SK-N-MC (cell line): ENCODE data around the gene CCR6.

ENCODE experiments used
- DNase-seq: peaks from one replicate; pipeline ENCODE4 v3.0.0-alpha.2; 2011; ENCODE audit warnings: low read depth, low spot score
- H3K27ac ChIP-seq: fragments of 200-600 bp; sonication (generic); 2 replicates; pipeline ENCODE4 v1.5.1; 2016; ENCODE audit warnings: mixed run types
- H3K36me3 ChIP-seq: fragments of 200-600 bp; sonication (generic); 2 replicates; pipeline ENCODE4 v1.6.1; 2017; ENCODE audit warnings: antibody characterized with exemption, low read length, mixed read lengths; ENCODE audit not compliant: insufficient read depth
- H3K4me3 ChIP-seq: fragments of 200-600 bp; sonication (generic); 2 replicates; pipeline ENCODE4 v1.5.1; 2016
- H3K9ac ChIP-seq: fragments of 200-600 bp; sonication (generic); 2 replicates; pipeline ENCODE4 v1.8.0; 2017; ENCODE audit warnings: mixed run types, mixed read lengths; ENCODE audit not compliant: insufficient read length
- H3K9me3 ChIP-seq: fragments of 200-600 bp; sonication (generic); 2 replicates; pipeline ENCODE4 v1.6.1; 2017; ENCODE audit warnings: low read depth, mild to moderate bottlenecking, antibody characterized with exemption, low read length, moderate library complexity, mixed read lengths
- EZH2 ChIP-seq: fragments of 200-600 bp; sonication (generic); IDR thresholded peaks from one replicate; pipeline ENCODE4 v1.6.1; 2017; ENCODE audit warnings: antibody characterized with exemption
- FOXP2 ChIP-seq: optimal IDR thresholded peaks from 2 replicates; pipeline ENCODE3; 2011; ENCODE audit warnings: mild to moderate bottlenecking, moderate library complexity; ENCODE audit not compliant: insufficient read depth; ENCODE audit errors: extremely low read length, control extremely low read depth
- POLR2AphosphoS5 ChIP-seq: IDR thresholded peaks from 2 replicates; pipeline ENCODE4 v1.6.1; 2012; ENCODE audit warnings: mild to moderate bottlenecking, low read depth, low read length, borderline replicate concordance

Gene CCR6

DNA sequence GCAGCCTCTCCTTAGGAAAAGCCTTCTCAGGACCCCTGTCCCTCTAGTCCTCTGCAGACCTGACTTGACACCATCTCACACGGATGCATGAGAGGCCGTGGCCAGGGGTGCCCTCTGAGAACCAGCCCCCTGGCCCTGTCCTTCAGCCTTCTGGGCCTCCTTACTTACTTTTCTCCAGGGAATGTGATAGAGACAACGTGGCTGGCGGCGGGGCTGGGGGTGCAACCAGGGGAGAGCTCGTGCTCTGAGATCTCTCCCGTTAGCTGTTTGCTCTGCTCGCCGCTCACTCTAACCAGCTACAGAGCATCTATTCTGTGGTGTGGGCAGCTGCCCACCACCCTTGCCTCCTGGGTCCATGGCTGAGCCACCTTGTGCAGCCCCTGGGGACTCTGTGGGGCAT lies 20.1 kb downstream of the CCR6 start:
- Histone ChIP-seq H3K36me3 (no peaks in the 10 kb centered on the region), H3K4me3 (no peak overlapping the region), H3K9me3 (no peaks in the 10 kb centered on the region), H3K9ac (no peak overlapping the region), H3K27ac (no peak overlapping the region)
- no peak for TF ChIP-seq FOXP2
- TF ChIP-seq EZH2 = no peak
- TF ChIP-seq POLR2AphosphoS5 = no peak
- DNase-seq = no peak

DNA sequence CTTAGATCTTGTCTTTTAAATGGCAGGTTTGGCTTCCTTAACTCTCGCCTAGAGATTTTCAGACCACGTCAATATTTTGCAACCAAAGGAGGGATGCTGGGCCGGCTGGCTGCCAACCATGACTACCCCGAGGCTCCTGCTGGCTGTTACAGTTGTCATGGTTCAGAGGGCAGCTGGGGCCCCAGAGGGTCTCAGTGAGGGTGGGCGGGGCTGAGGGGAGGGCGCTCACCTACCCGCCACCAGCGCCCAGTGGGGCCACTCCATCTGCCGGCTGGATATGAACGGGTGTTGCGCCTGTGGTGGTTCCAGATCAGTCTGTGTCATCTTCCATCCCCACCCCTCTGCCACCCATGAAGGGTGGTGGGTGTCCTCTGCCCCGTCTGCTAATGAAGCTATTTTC lies 22.6 kb downstream of the CCR6 start:
- no peak overlapping the region for H3K4me3 ChIP-seq

DNA sequence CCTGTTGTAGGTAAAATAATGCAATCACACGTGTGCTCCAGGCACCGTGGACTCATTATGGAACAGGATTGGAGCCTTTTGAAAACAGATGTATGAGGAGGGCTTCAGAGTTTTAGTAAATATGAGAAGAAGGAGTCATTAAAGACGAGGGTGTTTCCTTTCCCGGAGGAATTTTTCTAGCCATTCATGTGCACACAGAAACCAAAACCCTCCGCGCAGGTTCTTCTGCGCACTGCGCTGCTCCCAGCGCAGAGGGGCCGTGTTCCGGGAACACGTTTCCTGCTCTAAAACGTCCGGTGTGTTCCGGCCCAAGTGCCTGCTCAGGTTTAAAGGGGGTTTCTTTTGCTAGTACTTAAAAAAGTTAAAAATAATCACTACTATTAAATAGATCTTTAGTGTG lies 23.2 kb downstream of the CCR6 start:
- no peak for DNase-seq
- no peak for TF ChIP-seq EZH2
- no peak for TF ChIP-seq POLR2AphosphoS5
- TF ChIP-seq FOXP2 = no peak
- Histone ChIP-seq H3K27ac (no peak overlapping the region), H3K36me3 (no peaks in the 10 kb centered on the region), H3K9me3 (no peaks in the 10 kb centered on the region), H3K4me3 (no peak overlapping the region), H3K9ac (no peak overlapping the region)

More for the DNA sequence above, 22.6 kb downstream of the CCR6 start:
- no peaks in the 10 kb centered on the region for H3K9me3 ChIP-seq
- TF ChIP-seq EZH2 (no peak), FOXP2 (no peak), POLR2AphosphoS5 (no peak)
- H3K9ac ChIP-seq = no peak overlapping the region
- H3K36me3 ChIP-seq = no peaks in the 10 kb centered on the region
- no peak overlapping the region for H3K27ac ChIP-seq
- no peak for DNase-seq

DNA sequence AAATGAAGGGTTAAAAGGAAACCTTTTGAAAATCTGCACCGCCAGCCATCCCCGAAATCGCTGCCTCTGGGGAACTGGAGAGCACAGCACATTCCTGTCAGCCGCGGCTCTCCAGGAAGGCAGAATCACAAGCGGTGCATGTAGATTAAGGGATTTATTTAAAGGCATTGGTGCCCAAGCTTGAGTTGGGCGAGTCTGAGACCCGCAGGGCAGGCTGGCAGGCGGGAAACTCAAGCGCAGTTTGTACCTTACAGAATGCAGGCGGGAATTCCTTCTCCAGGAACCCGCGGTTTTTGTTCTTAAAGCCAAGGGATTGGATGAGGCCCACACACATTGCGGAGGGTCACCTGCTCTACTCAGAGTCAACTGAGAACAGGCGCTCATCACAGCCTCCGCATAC lies 24.1 kb downstream of the CCR6 start:
- TF ChIP-seq POLR2AphosphoS5 (no peak), FOXP2 (no peak), EZH2 (no peak)

DNA sequence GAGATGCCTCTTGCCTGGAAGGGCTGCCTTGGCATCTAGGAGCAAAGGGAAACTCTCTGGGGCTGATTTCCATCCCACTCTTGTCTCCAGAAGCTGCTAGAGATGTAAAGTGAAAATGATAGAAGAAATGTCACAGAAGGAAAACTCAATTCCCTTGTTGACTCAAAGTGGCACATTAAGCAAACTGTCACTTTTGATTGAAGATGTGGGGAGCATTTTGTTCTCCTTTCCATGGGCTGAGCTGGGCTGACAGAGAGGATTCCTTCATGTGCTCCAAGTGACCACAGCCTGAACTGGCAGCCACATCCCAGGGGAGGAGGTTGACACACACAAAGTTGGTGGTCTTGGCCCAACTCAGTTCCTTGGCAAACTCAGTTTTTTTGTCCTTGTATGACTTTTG lies 25.1 kb downstream of the CCR6 start:
- H3K36me3 ChIP-seq = no peaks in the 10 kb centered on the region
- no peak overlapping the region for H3K4me3 ChIP-seq
- TF ChIP-seq FOXP2 (no peak), EZH2 (no peak), POLR2AphosphoS5 (no peak)
- no peak for DNase-seq
- no peaks in the 10 kb centered on the region for H3K9me3 ChIP-seq
- no peak overlapping the region for H3K27ac ChIP-seq
- H3K9ac ChIP-seq = no peak overlapping the region

More for the DNA sequence above, 24.1 kb downstream of the CCR6 start:
- no peak overlapping the region for H3K9ac ChIP-seq
- H3K36me3 ChIP-seq = no peaks in the 10 kb centered on the region
- H3K27ac ChIP-seq = no peak overlapping the region
- DNase-seq = no peak
- peak overlapping the region; percentile 15; the same call in 1 of the 2 replicates for H3K4me3 ChIP-seq
- no peaks in the 10 kb centered on the region for H3K9me3 ChIP-seq

DNA sequence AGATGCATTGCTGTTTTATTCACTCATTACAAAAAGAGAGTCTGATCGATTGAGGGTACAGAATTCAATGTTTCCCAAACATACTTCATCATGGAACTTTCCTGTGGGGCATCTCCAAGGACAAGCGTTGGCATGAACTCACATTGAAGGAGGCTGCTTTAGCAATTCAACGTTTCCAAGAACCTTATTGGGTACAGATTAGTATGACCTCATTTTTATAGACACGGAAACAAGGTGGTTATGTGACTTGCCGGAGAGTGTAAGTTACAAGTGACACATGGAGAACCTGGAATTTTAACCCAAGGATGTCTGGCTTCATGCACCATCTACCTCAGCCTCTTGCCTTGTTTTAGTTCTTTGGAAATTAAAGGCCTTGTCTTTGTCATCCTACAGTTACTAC lies 26.1 kb downstream of the CCR6 start:
- DNase-seq = no peak
- Histone ChIP-seq H3K4me3 (no peak overlapping the region), H3K9me3 (no peaks in the 10 kb centered on the region), H3K27ac (no peak overlapping the region), H3K36me3 (no peaks in the 10 kb centered on the region), H3K9ac (no peak overlapping the region)
- TF ChIP-seq EZH2 (no peak), POLR2AphosphoS5 (no peak), FOXP2 (no peak)

DNA sequence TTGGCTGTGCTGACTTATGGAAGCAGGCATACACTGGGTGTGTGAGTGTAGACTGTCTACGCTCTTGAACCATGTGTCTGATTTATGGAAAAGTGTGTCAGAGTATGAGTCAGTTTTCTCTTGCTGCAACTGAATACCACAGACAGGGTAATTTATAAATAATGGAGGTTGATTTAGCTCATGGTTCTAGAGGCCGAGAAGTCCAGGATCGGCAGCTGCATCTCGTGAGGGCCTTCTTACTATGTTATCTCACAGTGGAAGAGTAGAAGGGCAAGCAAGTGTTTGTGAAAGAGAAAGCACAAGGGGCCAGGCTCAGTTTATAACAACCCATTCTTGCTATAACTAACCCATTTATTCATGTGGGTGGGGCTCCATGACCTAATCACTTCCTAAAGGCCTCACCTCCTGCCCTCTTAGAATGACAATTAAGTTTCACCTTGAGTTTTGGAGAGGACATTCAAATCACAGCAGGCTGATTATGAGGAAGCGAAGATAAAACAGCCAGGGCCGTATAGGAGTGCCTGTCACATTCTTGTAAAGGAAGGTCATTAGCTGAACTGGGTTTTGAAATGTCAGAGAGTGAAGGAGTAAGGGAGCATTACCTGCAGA lies 28.1 kb downstream of the CCR6 start:
- Histone ChIP-seq H3K4me3 (no peak overlapping the region), H3K9me3 (no peaks in the 10 kb centered on the region), H3K36me3 (no peaks in the 10 kb centered on the region), H3K27ac (no peak overlapping the region), H3K9ac (no peak overlapping the region)
- TF ChIP-seq EZH2 (no peak), FOXP2 (no peak), POLR2AphosphoS5 (no peak)
- no peak for DNase-seq

DNA sequence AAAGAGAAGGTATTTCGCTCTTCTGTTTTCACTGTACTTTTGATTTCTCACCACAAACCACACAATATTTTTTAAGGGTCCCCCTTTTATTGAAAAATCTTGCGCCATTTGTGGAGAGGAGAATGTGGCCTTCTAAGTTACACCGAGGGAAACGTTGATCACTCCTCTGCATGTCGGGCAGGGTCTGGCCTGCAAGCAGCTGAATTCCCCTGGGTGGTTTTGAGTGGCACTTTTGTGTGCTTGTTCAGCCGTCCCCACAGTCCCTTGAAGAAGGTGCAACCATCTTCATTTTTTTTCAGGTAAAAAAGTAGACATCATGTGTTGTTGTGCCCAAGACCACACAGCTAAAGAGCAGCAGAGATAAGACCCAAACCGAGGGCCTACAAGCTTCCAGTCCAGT lies 28.8 kb downstream of the CCR6 start:
- Histone ChIP-seq H3K27ac (no peak overlapping the region), H3K9ac (no peak overlapping the region), H3K4me3 (no peak overlapping the region), H3K36me3 (no peaks in the 10 kb centered on the region), H3K9me3 (no peaks in the 10 kb centered on the region)
- TF ChIP-seq POLR2AphosphoS5 = no peak
- TF ChIP-seq EZH2 = no peak
- TF ChIP-seq FOXP2 = no peak
- DNase-seq = no peak

DNA sequence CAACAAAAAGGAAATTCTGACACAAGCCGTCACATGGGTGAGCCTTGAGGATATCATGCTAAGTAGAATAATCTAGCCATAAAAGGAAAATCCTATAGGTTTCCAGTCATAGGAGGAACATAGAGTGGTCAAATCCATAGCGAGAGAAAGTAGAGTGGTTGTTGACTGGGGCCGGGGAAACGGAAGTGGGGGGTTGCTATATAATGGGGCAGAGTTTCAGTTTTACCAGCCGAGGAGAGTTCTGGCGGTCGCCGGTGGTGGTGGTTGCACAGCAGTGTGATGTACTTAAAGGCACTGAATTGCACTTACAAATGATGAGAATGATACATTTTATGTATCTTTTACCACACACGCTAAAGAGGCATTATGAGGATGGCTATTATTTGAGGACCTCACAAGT lies 30.0 kb downstream of the CCR6 start:
- TF ChIP-seq FOXP2 (no peak), POLR2AphosphoS5 (no peak), EZH2 (no peak)
- Histone ChIP-seq H3K9ac (no peak overlapping the region), H3K27ac (no peak overlapping the region), H3K9me3 (no peaks in the 10 kb centered on the region), H3K36me3 (no peaks in the 10 kb centered on the region), H3K4me3 (no peak overlapping the region)
- DNase-seq = no peak
